Measurements from ENCODE around the gene XIAP.

Gene XIAP

GRCh38 chrX:123918106-123918721 is 58.4 kb downstream of the XIAP start:
- TF ChIP-seq, protein P1, sequence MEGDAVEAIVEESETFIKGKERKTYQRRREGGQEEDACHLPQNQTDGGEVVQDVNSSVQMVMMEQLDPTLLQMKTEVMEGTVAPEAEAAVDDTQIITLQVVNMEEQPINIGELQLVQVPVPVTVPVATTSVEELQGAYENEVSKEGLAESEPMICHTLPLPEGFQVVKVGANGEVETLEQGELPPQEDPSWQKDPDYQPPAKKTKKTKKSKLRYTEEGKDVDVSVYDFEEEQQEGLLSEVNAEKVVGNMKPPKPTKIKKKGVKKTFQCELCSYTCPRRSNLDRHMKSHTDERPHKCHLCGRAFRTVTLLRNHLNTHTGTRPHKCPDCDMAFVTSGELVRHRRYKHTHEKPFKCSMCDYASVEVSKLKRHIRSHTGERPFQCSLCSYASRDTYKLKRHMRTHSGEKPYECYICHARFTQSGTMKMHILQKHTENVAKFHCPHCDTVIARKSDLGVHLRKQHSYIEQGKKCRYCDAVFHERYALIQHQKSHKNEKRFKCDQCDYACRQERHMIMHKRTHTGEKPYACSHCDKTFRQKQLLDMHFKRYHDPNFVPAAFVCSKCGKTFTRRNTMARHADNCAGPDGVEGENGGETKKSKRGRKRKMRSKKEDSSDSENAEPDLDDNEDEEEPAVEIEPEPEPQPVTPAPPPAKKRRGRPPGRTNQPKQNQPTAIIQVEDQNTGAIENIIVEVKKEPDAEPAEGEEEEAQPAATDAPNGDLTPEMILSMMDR (IDR thresholded peaks at IDR 0.05), result no peak

GRCh38 chrX:123920105-123920785 is 60.4 kb downstream of the XIAP start:
- TF ChIP-seq, protein P1 (IDR thresholded peaks at IDR 0.05), result no peak

DNA sequence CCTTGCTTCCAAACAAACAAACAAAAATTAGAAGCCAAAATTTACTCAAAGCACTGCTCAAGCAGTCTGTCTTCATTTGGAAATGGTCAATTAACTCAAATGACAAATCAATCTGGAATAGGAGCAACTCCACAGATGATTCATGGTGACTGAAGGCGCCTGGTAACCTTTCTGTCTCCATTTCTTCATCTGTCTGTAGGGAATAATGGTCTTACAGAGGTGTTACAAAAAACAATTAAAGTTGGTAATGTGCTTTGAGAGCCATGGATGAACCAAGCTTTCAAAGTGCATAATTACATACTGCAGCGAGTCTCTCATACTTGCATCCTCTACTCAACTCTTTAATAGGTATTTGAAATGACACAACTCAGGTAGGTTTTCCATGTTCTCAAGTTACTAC is 63.4 kb downstream of the XIAP start:
- TF ChIP-seq, protein P1 (IDR thresholded peaks at IDR 0.05), result no peak

GRCh38 chrX:123924186-123924585 is 64.3 kb downstream of the XIAP start:
- TF ChIP-seq, protein P1 (IDR thresholded peaks at IDR 0.05), result no peak

DNA sequence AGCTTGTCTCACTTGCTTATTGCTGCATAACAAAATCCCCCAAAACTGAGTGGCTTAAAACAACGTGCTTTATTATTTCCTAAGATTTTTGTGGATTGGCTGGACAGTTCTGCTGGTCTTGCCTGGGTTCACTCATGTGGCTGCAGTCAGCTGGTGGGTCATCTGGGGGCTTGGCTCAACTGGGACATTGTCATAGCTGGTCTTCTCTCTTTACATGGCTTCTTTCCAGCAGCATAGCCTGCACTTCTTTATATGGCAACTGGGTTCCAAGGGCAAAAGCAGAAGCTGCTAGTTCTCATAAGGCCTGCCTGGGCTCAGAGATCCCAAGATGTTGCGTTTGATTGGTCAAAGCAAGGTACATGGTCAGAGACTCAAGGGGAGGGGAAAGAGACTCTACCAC is 68.0 kb downstream of the XIAP start:
- TF ChIP-seq, protein P1 (IDR thresholded peaks at IDR 0.05), result no peak

DNA sequence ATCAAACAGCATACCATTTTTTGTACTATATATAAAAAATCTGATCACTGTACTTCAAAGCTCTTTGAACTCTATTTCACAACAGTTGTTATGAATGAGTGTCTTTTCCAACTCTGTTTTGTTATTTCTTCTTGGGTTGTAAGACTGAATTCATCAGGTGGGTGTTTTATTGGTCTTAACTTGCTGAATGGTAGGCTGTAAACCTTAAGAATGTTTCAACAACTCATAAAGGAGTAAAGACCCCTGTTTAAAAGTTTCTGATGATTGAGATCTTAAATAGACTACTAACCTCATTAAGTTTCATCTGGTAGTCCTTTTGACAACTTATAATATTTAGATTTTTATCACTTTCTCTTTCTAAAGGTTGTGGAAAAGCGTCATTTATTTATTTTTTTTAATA is 83.2 kb downstream of the XIAP start:
- TF ChIP-seq, protein P1 (IDR thresholded peaks at IDR 0.05), result no peak

GRCh38 chrX:123943488-123943887 is 83.6 kb downstream of the XIAP start:
- TF ChIP-seq, protein P1 (IDR thresholded peaks at IDR 0.05), result no peak
